Right lung (tissue), 5 donors: ENCODE measurements around the gene DACH1. TPM values are rescaled to one million over a fixed set of nuclear protein-coding genes. Genes with fewer than 3 reads are reported as not detected.
"Not testable (repeated sequence)": the region's sequence is repeated elsewhere in the genome, so short reads cannot be mapped to it uniquely, and the experiment has no call there.

Source experiments
- DNase-seq, 2 donors: peaks; one replicate each; pipeline ENCODE4 v3.0.0-alpha.2; 2013
- polyA plus RNA-seq, 5 donors: library from polyadenylated mRNA; unstranded; fragments of 120-200 nt; gene quantifications; one replicate each; pipeline versions ENCODE4 v1.2.1 to v1.2.3, GENCODE V29; 2013; ENCODE audit warnings: inconsistent platforms in 1 of 5, low replicate concordance in 1 of 5; ENCODE audit not compliant: insufficient read length in 5 of 5, insufficient read depth in 1 of 5

DACH1 gene
- polyA plus RNA-seq, 5 donors, result 34.1 to 47.1 (median 38.4) TPM

DNA sequence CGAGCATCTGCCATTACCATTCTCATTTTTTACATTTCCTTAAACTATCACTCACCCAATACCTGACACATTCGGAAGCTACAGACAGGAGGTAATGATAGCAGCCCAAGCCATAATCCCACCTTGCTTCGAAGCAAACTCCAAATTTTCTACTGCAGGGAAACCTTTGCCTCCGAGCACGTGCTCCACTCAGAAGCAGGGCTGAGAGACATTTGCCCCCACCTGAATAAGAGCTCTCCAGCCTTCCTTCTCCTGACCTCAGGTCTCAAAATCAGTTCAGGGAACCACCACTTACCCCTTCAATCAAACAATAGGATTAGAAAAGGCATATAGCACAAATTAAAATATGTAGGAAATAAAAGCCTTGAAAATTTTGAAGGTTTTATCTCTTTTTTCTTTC is 2.3 kb upstream of the DACH1 start:
- DNase-seq, result no peak

DNA sequence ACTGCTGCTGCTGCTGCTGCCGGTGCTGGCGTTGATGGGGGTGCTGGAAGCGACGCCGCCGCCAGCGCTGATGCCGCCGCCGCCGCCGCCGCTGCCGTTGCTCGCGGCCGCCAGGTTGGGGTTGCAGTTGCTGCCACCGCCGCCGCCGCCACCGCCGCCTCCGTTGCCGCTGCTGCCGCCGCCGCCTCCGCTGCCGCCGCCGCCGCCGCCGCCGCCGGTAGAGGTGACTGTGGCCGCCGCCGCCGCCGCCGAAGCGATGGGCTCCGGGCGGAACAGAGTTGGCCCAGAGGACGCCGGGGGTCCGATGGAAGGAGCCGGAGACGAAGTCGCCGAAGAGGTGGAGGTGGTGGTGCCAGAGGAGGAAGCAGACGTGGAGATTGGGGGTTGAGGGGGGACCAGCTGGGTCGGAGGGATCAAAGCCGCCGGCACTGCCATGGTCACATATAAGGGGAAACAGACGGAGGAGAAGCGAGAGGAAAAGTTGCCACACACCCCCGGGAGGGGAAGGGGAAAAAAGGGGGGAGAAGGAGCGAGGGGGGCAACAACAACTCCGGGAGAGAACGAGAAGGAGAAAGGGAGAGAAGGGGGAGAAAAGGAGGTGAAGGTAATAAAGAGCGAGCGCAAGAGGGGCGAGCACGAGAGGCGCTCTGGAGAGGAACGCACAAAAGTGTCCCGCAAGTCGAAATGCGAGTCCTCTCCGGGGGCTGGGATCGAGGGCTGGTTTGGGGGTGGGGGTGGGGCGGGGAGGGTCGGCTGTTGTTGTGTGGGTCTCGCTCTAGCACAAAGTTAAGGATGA is 471 bp downstream of the DACH1 start:
- peak; percentile 42 to 51 for DNase-seq

DNA sequence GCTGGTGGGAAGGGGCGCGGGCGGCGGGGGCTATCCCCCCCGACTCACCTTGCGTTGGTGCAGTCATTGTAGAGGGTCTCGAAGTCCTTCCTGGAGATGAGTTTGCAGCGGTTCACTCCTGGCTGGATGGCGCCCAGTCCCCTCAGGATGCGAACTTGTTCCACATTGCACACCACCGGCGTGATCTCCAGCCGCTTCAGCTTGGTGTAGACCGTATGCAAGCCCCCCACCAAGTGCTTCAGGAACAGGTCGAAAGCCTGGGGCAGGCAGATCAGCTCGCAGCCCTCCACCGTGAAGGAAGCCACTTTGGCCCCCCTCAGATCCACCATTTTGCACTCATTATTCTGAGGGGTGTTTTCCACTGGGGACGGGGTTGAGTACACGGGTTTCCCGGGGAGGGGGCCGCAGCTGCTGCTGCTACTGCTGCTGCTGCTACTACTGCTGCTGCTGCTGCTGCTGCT is 1.1 kb downstream of the DACH1 start:
- no peak for DNase-seq

DNA sequence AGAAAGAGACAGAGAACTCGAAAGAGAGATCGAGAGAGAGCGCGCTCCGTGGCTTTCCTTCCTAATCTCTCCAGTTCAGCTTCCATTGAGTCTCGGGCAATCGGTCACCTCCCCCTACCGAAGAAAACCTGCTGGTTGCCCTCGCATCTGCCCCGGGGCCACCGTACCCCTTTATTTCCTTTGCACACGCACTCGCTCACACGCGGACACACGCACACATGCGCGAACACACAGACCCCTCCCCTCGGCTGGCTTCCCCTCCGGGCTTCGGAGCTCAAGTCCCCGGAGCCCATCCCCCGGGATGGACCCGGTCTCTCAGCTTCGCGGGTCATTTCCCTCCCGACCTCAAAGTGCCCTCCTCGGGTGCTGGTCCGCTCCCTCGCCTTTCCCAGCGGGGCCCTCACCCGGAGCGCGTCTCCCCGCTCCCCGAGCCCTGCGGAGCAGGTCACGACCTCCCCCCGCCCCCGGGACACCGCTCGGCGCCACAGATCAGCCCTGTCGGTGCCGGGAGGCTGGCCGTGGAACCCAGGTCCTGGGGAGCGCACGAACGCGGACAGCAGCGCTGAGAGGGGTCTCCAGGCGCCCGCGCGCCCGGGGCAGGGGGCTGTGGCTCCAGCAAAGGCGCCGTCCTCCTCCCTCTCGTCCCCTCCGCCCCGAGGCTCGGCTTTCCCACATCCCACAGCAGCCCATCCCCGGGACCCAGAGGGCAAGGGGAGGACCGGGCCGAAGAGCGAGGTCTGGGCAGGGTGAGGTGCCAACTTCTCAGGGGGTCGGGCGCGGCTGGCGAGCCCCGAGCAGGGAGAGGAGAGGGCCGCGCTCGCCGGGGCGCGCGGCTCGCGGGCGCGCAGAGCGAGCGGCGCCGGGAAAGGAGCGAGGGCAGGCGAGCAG is 1.8 kb downstream of the DACH1 start:
- peak; percentile 46 to 53 for DNase-seq

GRCh38 chr13:71864094-71864985 is 2.7 kb downstream of the DACH1 start:
- DNase-seq, result peak; percentile 78

DNA sequence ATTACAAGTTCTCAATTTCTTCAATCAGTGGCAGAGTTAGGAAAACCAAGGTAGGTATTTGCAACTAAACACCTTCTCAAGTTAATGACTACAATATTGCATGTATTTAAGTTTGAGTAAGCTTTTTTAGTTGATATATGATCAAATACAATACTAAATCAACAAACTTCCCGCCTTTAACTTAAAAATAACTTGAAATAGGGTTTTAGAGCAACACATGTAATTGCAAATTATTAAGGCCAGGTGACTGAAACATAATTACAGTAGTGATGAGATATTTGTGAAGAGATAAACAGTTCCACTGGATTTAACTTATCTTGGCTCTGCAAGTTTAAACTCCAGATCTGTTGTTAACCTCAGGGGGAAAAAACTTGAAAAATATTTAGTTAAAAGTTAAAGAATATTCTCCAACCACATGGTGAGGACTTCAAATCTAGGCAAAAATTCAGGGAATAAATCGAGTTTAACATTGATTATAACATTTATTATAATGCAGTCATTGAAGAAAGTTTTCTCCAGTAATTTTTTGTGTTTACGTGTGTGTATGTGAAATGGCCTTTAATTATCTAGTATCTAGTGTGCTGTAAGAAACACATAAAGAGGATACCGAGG is 3.6 kb downstream of the DACH1 start:
- DNase-seq, result no peak

GRCh38 chr13:71862459-71862943 is 4.5 kb downstream of the DACH1 start:
- no peak for DNase-seq

DNA sequence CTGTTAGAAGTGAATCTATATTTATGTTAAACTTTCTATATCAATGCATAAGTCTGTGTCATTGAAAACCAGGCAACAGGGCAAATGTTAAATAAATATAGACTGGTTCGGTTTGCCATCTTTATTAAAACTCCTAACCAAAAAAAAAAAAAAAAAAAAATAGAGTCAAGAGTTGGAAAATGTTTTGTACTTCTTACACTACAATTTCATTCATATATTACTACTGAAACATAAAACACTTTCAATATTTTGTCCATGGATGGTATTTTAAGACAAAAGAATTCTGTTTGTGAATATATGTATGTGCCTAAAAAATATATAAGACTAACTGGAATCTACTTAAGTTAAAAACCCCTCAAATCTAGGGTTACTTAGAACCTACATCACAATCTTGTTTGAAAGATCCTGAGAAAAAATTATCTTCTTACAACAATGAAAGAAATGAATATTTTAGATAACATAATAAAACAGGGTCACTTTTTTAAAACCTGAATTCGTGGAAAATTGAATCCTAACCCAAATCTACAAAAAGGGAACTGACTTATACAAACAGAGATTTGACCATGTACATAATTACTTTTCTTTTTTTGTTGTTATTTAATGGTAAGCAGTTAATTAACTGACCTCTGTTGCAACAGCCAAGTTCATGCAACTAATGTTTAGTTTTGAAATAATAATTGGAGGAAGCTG is 5.1 kb downstream of the DACH1 start:
- DNase-seq, result no peak

GRCh38 chr13:71860547-71861138 is 6.4 kb downstream of the DACH1 start:
- DNase-seq, result no peak

GRCh38 chr13:71858647-71859046 is 8.4 kb downstream of the DACH1 start:
- DNase-seq, result no peak

DNA sequence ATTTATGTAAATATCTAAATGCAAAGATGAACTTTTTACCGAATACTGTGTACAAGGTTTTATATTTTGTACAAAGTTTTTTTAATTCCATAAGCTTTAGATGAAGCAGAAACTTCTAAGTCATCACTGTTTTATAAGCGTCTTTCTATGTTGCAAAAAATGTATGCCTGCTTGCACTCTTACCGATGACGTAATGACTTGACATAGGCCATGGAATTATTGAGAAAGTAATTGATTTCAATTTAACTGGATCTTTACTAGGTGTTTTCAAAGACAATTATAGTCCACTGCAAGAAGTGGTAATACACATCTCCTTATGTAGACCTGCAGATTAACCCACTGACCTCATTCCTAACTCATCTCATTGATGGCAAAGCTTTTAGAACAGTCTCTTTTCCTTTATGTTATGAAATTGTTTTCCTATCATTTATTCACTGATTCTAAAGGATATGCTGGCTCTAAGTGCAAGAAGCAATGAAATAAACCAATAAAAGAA is 10.4 kb downstream of the DACH1 start:
- no peak for DNase-seq

- no peak for DNase-seq
Observed at GRCh38 chr13:71854401-71854800, 12.6 kb downstream of the DACH1 start.

DNA sequence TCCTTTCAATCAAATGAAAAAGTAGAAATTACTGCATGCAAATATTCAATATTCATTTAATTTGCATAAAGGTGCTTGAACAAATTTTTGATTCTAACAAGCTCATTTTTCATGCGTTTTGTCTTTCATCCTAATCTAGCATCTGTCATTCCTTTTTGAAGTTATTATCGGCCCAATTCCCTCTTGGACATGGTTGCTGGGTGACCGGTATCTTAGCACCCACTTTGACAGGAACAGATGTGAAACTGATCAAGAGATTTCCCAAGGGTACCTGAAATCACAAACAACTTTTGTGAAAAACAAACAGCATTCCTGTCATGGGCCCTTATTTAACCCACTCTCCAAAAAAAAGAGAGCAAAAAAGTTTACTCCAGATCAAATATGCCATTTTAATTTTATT is 13.3 kb downstream of the DACH1 start:
- no peak for DNase-seq

DNA sequence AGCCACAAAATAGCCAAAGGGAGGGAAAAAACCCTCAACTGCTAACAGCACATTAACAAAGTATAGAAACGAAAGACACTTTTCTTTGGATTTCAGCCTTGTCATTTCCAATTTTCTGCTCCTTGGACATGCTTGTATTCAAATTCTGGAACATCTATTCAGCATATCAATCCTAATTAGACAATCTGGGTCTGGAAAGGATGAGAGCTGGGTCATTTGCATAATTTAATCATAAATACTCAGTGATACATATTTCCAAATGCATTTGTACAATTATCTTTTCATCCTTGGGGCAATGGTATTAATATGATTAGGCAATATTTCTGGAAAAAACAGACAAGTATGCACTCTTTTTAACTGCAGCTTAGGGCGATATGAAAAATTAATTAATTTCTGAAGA is 14.3 kb downstream of the DACH1 start:
- DNase-seq, result no peak

- no peak for DNase-seq
Observed at GRCh38 chr13:71851498-71852409, 15.2 kb downstream of the DACH1 start.

DNA sequence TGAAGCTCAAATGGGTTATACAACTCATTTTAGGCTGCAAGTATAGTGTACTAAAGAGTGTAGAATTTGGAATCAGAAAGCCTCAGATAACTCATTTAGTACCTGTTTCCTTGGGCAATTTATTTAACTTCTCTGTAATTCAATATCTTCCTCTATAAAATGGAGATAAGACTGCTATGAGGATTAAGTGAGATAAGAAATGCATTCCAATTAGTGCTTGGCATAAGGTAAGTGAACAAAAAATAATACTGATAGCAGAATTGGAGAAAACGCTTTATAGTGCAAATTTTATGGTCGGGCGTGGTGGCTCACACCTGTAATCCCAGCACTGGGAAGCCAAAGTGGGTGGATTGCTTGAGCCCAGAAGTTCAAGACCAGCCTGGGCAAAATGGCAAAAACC is 25.0 kb downstream of the DACH1 start:
- no peak for DNase-seq

- DNase-seq, result no peak
Observed at GRCh38 chr13:71838842-71839241, 28.2 kb downstream of the DACH1 start.

GRCh38 chr13:71837582-71837981 is 29.4 kb downstream of the DACH1 start:
- DNase-seq, result not testable (repeated sequence)

DNA sequence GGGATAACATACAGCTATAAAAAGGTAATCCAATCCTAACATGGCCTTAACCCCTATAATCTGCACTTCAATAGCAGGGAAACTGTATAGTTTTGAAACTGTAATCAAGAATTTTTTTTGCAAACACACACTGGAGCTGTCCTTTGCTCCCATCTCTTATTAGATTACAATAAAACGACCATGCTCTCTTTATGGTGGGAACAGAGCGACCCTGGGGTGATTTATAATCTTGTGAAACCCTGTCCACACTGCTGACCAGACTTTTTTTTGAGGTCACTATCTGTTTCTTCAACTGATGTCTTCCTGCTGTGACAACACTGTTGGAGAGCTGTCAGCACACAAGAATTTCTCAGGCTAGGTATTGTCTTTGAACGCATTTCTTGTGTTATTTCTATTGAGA is 35.3 kb downstream of the DACH1 start:
- DNase-seq, result no peak
